Stimulated activated naive B cell treated with anti-CD40 and anti-IgM and Interleukin-4, amounts not matched to agents 10 μg/mL and 1 μg/mL and 100 μg/mL, for 72 hours (primary cell): ENCODE measurements around the gene DENND1A.

ENCODE experiments used
- ATAC-seq, 2 donors: fragments of 150-1000 bp; cut with Tn5 transposase; replicated peaks; 2 replicates each; pipeline ENCODE4 v1.10.0; 2021; ENCODE audit warnings: moderate library complexity in 1 of 2
- DNase-seq: peaks from one replicate; pipeline ENCODE4 v3.0.0; 2021
- H3K27ac Mint-ChIP-seq: one replicate; pipeline ENCODE4 v1.8.0; 2022; ENCODE audit warnings: mild to moderate bottlenecking, mixed read lengths
- H3K27me3 Mint-ChIP-seq, 2 donors: one replicate each; pipeline ENCODE4 v1.8.0; 2022; ENCODE audit warnings: mixed read lengths in 2 of 2
- H3K36me3 Mint-ChIP-seq, 2 donors: one replicate each; pipeline ENCODE4 v1.8.0; 2022; ENCODE audit warnings: mixed read lengths in 2 of 2, mild to moderate bottlenecking in 1 of 2
- H3K4me1 Mint-ChIP-seq, 2 donors: one replicate each; pipeline ENCODE4 v1.8.0; 2022; ENCODE audit warnings: mixed read lengths in 2 of 2, mild to moderate bottlenecking in 1 of 2
- H3K4me3 Mint-ChIP-seq, 2 donors: one replicate each; pipeline ENCODE4 v1.8.0; 2022; ENCODE audit warnings: mild to moderate bottlenecking in 2 of 2, mixed read lengths in 2 of 2, moderate library complexity in 1 of 2
- H3K9me3 Mint-ChIP-seq, 2 donors: one replicate each; pipeline ENCODE4 v1.8.0; 2022; ENCODE audit warnings: mixed read lengths in 2 of 2, mild to moderate bottlenecking in 1 of 2

Gene DENND1A

DNA sequence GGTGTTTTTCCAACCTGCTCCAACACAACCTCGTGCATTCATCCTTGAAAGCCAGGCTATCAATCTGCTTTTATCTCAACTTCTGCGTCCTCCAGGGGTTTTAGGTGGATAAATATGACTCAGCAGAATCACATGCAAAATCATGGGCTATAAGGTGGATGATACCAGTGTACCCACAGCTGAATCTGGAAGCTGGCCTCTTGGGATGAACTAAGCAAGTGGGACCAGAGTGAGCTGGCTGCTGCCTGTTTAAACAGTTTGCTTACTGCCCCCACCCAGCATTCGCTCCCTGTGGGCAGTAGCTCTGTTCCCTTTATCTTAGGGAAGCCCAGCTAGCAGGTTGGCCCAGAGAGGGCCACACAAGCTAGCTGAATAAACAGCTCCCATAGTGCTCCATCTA, 379.9 kb downstream of the DENND1A start:
- Mint-ChIP-seq H3K36me3 (peaks cover 3 to 12% of the 10 kb centered on the region in 2 donors), H3K9me3 (no peaks in the 10 kb centered on the region), H3K4me3 (no peak overlapping the region), H3K27me3 (no peaks in the 10 kb centered on the region), H3K27ac (peak overlapping the region; percentile 37), H3K4me1 (peaks cover 9 to 19% of the 10 kb centered on the region in 2 donors)
- no peak for ATAC-seq
- no peak for DNase-seq

DNA sequence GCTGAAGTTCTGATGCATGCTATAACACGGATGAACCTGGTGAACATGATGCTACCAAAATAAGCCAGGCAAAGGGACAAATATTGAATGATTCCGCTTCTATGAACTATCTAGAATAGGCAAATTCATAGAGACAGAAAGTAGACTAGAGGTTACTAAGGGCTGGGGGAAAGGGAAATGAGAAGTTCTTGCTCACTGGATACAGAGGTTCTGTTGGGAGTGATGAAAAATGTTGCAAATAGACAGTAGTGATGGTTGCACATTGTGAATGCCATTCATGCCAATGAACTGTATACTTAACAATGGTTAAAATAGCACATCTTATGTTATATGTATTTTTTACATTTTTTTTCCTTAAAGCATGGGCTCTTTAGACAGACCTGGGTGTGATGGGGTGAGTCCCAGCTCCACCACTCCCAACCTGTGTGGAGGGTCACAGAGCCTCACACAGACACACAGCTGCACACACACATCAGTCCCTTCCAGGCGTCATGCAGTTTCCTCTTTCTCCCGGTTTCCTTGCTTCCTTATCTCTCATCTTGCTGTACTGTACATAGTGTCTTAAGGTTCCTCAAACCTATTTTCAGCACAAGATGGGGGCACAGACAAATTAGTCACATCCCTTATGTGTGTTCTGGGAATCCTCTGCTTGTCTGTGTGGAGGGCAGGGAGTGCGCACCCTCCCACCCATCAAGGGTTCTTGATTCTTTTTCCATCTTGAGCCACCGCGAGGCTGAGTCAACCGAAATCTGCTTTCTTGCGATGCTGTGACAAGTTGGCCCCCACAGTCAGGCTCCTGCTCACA, 381.0 kb downstream of the DENND1A start:
- peak; percentile 39 to 75 for ATAC-seq
- H3K4me3 Mint-ChIP-seq = no peak overlapping the region

GRCh38 chr9:123544007-123544827, 385.7 kb downstream of the DENND1A start:
- DNase-seq (no peak), ATAC-seq (no peak)
- Mint-ChIP-seq H3K36me3 (peaks cover 4 to 9% of the 10 kb centered on the region in 2 donors), H3K9me3 (no peaks in the 10 kb centered on the region), H3K27ac (no peak overlapping the region), H3K4me1 (peaks cover 8 to 9% of the 10 kb centered on the region in 2 donors), H3K27me3 (no peaks in the 10 kb centered on the region), H3K4me3 (no peak overlapping the region)

More for the DNA sequence above, 381.0 kb downstream of the DENND1A start:
- peaks cover 9 to 19% of the 10 kb centered on the region in 2 donors for H3K4me1 Mint-ChIP-seq
- peaks cover 1 to 3% of the 10 kb centered on the region in 2 donors for H3K36me3 Mint-ChIP-seq
- H3K27ac Mint-ChIP-seq = peak overlapping the region; percentile 79
- no peak for DNase-seq
- H3K9me3 Mint-ChIP-seq = no peaks in the 10 kb centered on the region
- no peaks in the 10 kb centered on the region for H3K27me3 Mint-ChIP-seq

DNA sequence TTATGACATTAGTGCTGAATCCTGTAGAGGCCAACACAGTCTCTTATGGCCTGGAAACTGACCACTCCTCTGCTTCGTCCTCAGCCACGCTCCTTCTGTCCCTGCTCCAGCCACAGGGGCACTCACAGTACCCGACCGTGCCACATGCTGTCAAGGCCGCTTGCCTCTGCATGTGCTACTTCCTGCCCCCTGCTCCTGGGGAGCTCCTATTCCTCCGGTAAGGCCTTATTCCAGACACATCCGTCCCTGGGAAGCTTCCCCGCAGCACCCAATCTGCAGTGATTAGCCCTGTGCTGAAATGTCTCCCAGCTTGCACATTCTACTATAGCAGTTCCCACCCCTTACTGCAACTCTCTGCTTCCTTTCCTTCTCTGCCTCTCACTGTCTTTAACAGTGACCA, 386.4 kb downstream of the DENND1A start:
- Mint-ChIP-seq H3K4me1 (peaks cover 1 to 3% of the 10 kb centered on the region in 2 donors), H3K9me3 (no peaks in the 10 kb centered on the region), H3K4me3 (no peak overlapping the region), H3K36me3 (peaks cover 4 to 9% of the 10 kb centered on the region in 2 donors), H3K27me3 (no peaks in the 10 kb centered on the region), H3K27ac (no peak overlapping the region)
- DNase-seq (no peak), ATAC-seq (no peak)

DNA sequence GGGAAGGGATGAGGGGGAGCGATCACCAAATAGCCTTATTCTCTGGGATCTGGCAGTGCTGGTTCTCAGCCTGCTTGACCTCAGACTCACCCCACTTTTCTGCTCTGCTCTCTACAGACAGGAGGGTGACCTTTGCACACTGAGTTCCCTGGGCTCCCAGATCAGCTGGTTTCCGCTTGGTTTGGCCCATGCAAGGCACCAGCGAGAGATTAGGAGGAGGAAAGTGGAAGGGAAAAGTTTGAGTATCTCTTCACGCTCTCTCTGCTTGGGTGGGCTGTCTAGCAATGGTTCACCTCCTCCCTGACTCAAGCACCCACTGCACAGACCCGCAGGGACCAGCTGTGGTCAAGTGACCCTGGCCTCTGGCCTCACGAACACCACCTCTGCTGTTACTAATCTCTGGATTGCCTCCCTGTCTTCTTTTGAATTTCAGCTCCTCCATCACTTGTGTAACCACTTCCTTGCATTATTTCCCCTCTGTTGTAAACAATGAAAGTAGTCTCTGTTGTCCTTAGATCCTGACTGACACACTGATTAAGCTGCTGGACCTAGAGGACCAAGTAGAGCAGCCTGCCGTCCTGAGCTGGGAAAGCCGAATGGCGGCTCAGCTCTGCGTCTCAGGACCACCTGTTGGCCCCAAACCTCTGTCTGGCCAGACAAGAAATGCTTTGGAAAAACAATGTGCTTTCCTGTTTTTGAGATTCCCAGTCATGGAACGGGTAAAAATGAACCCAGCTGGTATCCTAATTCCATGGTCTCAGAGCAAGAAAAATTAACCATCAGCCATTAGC, 387.3 kb downstream of the DENND1A start:
- H3K4me3 Mint-ChIP-seq = no peak overlapping the region
- ATAC-seq (no peak), DNase-seq (no peak)
- H3K27ac Mint-ChIP-seq = no peak overlapping the region
- no peaks in the 10 kb centered on the region for H3K9me3 Mint-ChIP-seq
- no peaks in the 10 kb centered on the region for H3K27me3 Mint-ChIP-seq
- H3K36me3 Mint-ChIP-seq = peaks cover 4 to 9% of the 10 kb centered on the region in 2 donors
- peaks cover 0 to 3% of the 10 kb centered on the region in 2 donors for H3K4me1 Mint-ChIP-seq

DNA sequence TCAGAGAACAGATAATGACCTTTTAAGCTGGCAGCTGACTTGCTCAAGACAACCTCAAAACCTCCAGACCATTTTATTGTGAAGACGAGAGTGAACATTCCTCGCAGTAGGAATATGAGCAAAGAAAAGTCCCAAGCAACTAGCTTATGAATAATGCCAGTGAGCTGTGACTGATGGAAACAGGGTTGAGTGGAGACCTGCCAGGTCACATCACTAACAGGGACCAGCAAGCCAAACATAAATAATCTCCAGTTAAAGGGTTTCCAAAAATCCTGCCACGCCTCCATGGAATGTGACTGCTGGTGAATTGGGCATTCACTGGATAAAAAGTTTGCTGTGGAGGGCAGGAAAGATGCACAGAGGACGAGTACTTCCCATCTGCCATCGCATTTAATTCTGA, 388.5 kb downstream of the DENND1A start:
- ATAC-seq = no peak
- peaks cover 0 to 5% of the 10 kb centered on the region in 2 donors for H3K4me1 Mint-ChIP-seq
- H3K9me3 Mint-ChIP-seq = no peaks in the 10 kb centered on the region
- DNase-seq = no peak
- no peak overlapping the region for H3K4me3 Mint-ChIP-seq
- no peak overlapping the region for H3K27ac Mint-ChIP-seq
- H3K36me3 Mint-ChIP-seq = peaks cover 4 to 12% of the 10 kb centered on the region in 2 donors
- no peaks in the 10 kb centered on the region for H3K27me3 Mint-ChIP-seq

DNA sequence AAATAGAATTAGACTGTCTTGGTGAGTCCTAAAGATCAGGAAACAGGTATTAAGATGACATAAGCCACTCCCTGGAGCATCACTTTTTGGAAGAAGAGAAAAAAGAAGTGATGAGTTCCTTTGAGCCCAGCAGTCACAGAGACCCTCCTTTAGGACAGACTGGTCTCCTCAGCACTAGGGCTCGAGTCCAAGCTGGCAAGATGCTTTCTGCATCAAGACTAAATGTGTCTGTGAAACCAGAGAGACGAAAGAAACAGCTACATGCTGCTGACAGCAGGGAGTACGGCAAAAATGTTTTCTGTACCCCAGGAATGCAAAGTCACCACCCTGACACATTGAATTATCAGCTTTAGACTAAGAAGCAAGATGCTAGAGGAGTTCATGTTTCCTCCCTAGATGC, 389.5 kb downstream of the DENND1A start:
- Mint-ChIP-seq H3K36me3 (peaks cover 6 to 16% of the 10 kb centered on the region in 2 donors), H3K4me3 (no peak overlapping the region), H3K27ac (no peak overlapping the region), H3K9me3 (no peaks in the 10 kb centered on the region), H3K4me1 (peaks cover 0 to 5% of the 10 kb centered on the region in 2 donors), H3K27me3 (no peaks in the 10 kb centered on the region)
- DNase-seq (no peak), ATAC-seq (no peak)

DNA sequence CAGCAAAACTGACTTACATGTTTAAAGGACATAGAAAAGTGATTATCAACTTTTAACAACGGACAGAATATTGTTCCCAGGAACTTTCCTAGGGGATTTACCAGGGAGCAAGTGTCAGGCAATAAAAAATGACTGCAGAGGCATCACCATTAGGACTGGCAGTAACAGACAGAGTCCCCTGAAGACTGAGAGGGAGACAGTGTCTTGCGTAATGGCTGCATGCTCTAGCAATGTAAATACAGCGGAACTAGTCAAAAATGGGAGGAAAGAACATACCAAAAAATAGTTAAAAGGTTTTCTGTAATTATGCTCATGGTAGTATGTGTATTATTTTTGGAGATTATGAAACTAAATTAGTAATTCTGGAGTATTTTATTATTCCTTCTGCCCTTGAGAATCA, 392.1 kb downstream of the DENND1A start:
- H3K4me1 Mint-ChIP-seq = peaks cover 0 to 4% of the 10 kb centered on the region in 2 donors

GRCh38 chr9:123536455-123536868, 393.5 kb downstream of the DENND1A start:
- DNase-seq (no peak), ATAC-seq (no peak)
- H3K4me3 Mint-ChIP-seq = no peak overlapping the region
- H3K27me3 Mint-ChIP-seq = no peaks in the 10 kb centered on the region
- H3K36me3 Mint-ChIP-seq = peaks cover 23% of the 10 kb centered on the region in 2 donors
- no peak overlapping the region for H3K27ac Mint-ChIP-seq
- peaks cover 7 to 8% of the 10 kb centered on the region in 2 donors for H3K9me3 Mint-ChIP-seq
- H3K4me1 Mint-ChIP-seq = peaks cover 0 to 2% of the 10 kb centered on the region in 2 donors

More for the DNA sequence above, 392.1 kb downstream of the DENND1A start:
- H3K27me3 Mint-ChIP-seq = no peaks in the 10 kb centered on the region
- peaks cover 5 to 6% of the 10 kb centered on the region in 2 donors for H3K9me3 Mint-ChIP-seq
- peaks cover 15 to 20% of the 10 kb centered on the region in 2 donors for H3K36me3 Mint-ChIP-seq
- no peak for ATAC-seq
- DNase-seq = no peak
- H3K4me3 Mint-ChIP-seq = no peak overlapping the region
- H3K27ac Mint-ChIP-seq = no peak overlapping the region

DNA sequence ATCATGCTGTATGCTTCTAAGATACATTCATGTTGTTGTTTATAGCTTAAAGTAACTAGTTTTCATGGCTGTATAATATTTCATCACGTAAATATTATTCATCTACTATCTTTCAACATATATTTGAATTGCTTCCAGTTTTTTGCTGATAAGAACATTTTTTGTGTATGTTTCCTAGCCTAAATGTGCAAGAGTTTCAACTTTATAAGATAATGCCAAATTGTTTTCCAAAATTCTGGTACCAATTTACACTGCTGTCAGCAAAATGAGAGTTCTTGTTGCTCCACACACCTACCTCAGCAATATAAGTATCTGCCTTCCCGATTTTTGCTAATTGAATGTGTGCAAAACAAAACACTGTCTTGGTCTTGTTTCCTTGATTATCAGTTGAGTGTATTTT, 395.6 kb downstream of the DENND1A start:
- Mint-ChIP-seq H3K9me3 (peaks cover 17 to 19% of the 10 kb centered on the region in 2 donors), H3K36me3 (peaks cover 35 to 38% of the 10 kb centered on the region in 2 donors), H3K27ac (no peak overlapping the region), H3K4me3 (no peak overlapping the region), H3K27me3 (no peaks in the 10 kb centered on the region), H3K4me1 (peaks cover 0 to 2% of the 10 kb centered on the region in 2 donors)
- DNase-seq (no peak), ATAC-seq (no peak)

- ATAC-seq = no peak
- H3K9me3 Mint-ChIP-seq = peaks cover 18 to 19% of the 10 kb centered on the region in 2 donors
Measured at GRCh38 chr9:123530244-123530643, 399.7 kb downstream of the DENND1A start.

GRCh38 chr9:123528501-123528900, 401.4 kb downstream of the DENND1A start:
- no peak overlapping the region for H3K4me3 Mint-ChIP-seq
- ATAC-seq (no peak), DNase-seq (no peak)
- no peaks in the 10 kb centered on the region for H3K4me1 Mint-ChIP-seq
- no peaks in the 10 kb centered on the region for H3K27me3 Mint-ChIP-seq
- peaks cover 23 to 28% of the 10 kb centered on the region in 2 donors for H3K36me3 Mint-ChIP-seq
- peaks cover 12% of the 10 kb centered on the region in 2 donors for H3K9me3 Mint-ChIP-seq
- H3K27ac Mint-ChIP-seq = no peak overlapping the region

More at GRCh38 chr9:123530244-123530643, 399.7 kb downstream of the DENND1A start:
- no peaks in the 10 kb centered on the region for H3K4me1 Mint-ChIP-seq
- peaks cover 30 to 36% of the 10 kb centered on the region in 2 donors for H3K36me3 Mint-ChIP-seq
- no peak for DNase-seq
- H3K27ac Mint-ChIP-seq = no peak overlapping the region
- no peaks in the 10 kb centered on the region for H3K27me3 Mint-ChIP-seq
- no peak overlapping the region for H3K4me3 Mint-ChIP-seq

GRCh38 chr9:123527981-123528380, 401.9 kb downstream of the DENND1A start:
- H3K27me3 Mint-ChIP-seq = no peaks in the 10 kb centered on the region
- ATAC-seq (no peak), DNase-seq (no peak)
- H3K27ac Mint-ChIP-seq = no peak overlapping the region
- peaks cover 12% of the 10 kb centered on the region in 2 donors for H3K9me3 Mint-ChIP-seq
- H3K4me3 Mint-ChIP-seq = no peak overlapping the region
- no peaks in the 10 kb centered on the region for H3K4me1 Mint-ChIP-seq
- H3K36me3 Mint-ChIP-seq = peaks cover 23 to 28% of the 10 kb centered on the region in 2 donors

DNA sequence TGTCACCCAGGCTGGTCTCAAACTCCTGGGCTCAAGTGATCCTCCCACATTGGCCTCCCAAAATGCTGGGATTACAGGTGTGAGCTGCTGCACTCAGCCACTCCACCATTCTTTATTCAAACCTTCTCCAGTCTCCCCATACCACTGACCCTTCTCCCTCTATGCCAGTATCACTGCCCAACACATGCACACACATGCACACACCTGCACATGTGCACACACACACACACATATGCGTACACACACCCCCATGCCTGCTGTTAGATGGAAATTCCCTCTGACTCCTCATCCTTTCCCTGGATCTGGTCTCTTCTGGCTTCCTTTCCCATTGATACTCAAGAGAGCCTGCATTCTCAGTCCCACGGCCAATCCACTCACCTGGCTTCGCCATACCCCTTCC, 404.0 kb downstream of the DENND1A start:
- Mint-ChIP-seq H3K36me3 (peaks cover 12 to 18% of the 10 kb centered on the region in 2 donors), H3K27ac (no peak overlapping the region), H3K9me3 (peaks cover 6% of the 10 kb centered on the region in 2 donors), H3K4me3 (no peak overlapping the region), H3K27me3 (no peaks in the 10 kb centered on the region), H3K4me1 (no peaks in the 10 kb centered on the region)
- no peak for ATAC-seq
- DNase-seq = no peak
